Esophagus muscularis mucosa (tissue), 3 donors: ENCODE data around the gene RSRC1.

Experiments
- POLR2A ChIP-seq: fragments of 450-650 bp; IDR thresholded peaks from one replicate; pipeline ENCODE4 v1.6.1; 2017; ENCODE audit warnings: antibody characterized with exemption, moderate library complexity, mild to moderate bottlenecking, low read depth
- POLR2AphosphoS5 ChIP-seq, 2 donors: sonication (generic); formaldehyde crosslinking; IDR thresholded peaks; one replicate each; pipeline ENCODE4 v1.6.1; 2017; ENCODE audit warnings: antibody characterized with exemption in 2 of 2
- TF ChIP-seq, protein P1 (sequence below), 3 experiments: fragments of 200-600 bp in 2 of 3; fragments of 450-650 bp in 1 of 3; sonication (generic) in 2 of 3; IDR thresholded peaks; one replicate each; pipeline ENCODE4 v1.5.1; 2017 to 2019; ENCODE audit warnings: antibody characterized with exemption in 3 of 3, mild to moderate bottlenecking in 2 of 3, moderate library complexity in 1 of 3

DNA sequence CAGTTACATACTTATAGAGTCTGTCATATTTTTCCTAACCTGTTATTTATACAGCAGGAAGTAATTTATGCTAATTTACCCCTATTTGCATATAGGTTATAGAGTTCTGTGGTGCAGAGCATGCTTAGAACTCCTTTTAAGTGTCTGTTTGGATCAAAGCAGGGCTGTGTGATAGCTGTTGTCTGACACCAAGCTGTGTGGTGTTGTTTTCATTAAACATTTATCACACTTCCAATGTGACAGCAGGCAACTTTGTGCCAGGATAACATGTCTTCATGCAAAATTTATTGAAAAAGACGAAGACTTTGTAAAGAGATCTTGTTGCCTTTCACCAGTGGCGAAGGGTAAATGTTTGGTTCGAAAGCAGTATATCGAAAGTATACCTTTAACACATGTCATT lies 100.2 kb downstream of the RSRC1 start:
- TF ChIP-seq POLR2A: no peak
- TF ChIP-seq, protein P1, sequence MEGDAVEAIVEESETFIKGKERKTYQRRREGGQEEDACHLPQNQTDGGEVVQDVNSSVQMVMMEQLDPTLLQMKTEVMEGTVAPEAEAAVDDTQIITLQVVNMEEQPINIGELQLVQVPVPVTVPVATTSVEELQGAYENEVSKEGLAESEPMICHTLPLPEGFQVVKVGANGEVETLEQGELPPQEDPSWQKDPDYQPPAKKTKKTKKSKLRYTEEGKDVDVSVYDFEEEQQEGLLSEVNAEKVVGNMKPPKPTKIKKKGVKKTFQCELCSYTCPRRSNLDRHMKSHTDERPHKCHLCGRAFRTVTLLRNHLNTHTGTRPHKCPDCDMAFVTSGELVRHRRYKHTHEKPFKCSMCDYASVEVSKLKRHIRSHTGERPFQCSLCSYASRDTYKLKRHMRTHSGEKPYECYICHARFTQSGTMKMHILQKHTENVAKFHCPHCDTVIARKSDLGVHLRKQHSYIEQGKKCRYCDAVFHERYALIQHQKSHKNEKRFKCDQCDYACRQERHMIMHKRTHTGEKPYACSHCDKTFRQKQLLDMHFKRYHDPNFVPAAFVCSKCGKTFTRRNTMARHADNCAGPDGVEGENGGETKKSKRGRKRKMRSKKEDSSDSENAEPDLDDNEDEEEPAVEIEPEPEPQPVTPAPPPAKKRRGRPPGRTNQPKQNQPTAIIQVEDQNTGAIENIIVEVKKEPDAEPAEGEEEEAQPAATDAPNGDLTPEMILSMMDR (IDR thresholded peaks at IDR 0.05): no peak
- TF ChIP-seq POLR2AphosphoS5 (IDR thresholded peaks at IDR 0.05): no peak
